Measurements from ENCODE around the gene PSMC3.

PSMC3 gene

GRCh38 chr11:47440054-47440476, 13.8 kb upstream of the PSMC3 start:
- peaks cover 0 to 5% (median 0%) of the 10 kb centered on the region in 3 experiments for H3K27me3 ChIP-seq (ENCODE audit: control insufficient read depth in 3 of 3, insufficient read depth in 3 of 3, low read depth in 1 of 3, low read length in 3 of 3)
- H2BK120ac ChIP-seq (ENCODE audit: low read depth, low read length) = no peak overlapping the region
- H3K9me3 ChIP-seq (replicated peaks in 1 of 2; ENCODE audit: control insufficient read depth in 2 of 2, insufficient read depth in 1 of 2, low read depth in 1 of 2, low read length in 2 of 2) = no peaks in the 10 kb centered on the region
- H3K4me3 ChIP-seq (ENCODE audit: low read length in 2 of 2) = no peak overlapping the region
- H4K91ac ChIP-seq (ENCODE audit: low read depth, low read length, poor library complexity) = no peak overlapping the region
- no peak overlapping the region for H3K4me2 ChIP-seq (ENCODE audit: insufficient read depth, low read length, poor library complexity, severe bottlenecking)
- H3K27ac ChIP-seq (replicated peaks; ENCODE audit: low read length) = no peak overlapping the region
- H3K9ac ChIP-seq (ENCODE audit: low read depth, low read length, poor library complexity) = no peak overlapping the region
- WGBS, 2 donors (ENCODE audit: extremely low coverage in 2 of 2, insufficient read length in 2 of 2, insufficient replicate concordance in 1 of 2) = no CpG with 5 or more reads among the region's 2 CpGs
- H2BK15ac ChIP-seq (ENCODE audit: low read length) = no peak overlapping the region
- H4K8ac ChIP-seq (ENCODE audit: low read depth, low read length) = no peak overlapping the region
- no peak overlapping the region for H2BK5ac ChIP-seq (ENCODE audit: low read length)
- DNase-seq (ENCODE audit: low spot score) = no peak
- H2BK12ac ChIP-seq (ENCODE audit: low read length) = no peak overlapping the region
- H3K18ac ChIP-seq (ENCODE audit: low read length) = no peak overlapping the region
- H3K4ac ChIP-seq (ENCODE audit: low read length) = no peak overlapping the region
- no peaks in the 10 kb centered on the region for H3K79me1 ChIP-seq (ENCODE audit: low read depth, low read length)
- peaks cover 2 to 9% of the 10 kb centered on the region in 2 donors for H3K4me1 ChIP-seq (ENCODE audit: control insufficient read depth in 2 of 2, insufficient read depth in 1 of 2, low read depth in 1 of 2, low read length in 2 of 2)
- H3K36me3 ChIP-seq (replicated peaks in 1 of 2; ENCODE audit: control insufficient read depth in 2 of 2, insufficient read depth in 2 of 2, low read length in 2 of 2) = no peaks in the 10 kb centered on the region
- H3K14ac ChIP-seq (ENCODE audit: low read length) = no peak overlapping the region
- no peak overlapping the region for H2AFZ ChIP-seq (ENCODE audit: low read length)
- H2AK5ac ChIP-seq (ENCODE audit: low read depth, low read length) = no peak overlapping the region
- H3K23ac ChIP-seq (ENCODE audit: low read depth, low read length, poor library complexity) = no peak overlapping the region

GRCh38 chr11:47438721-47439120, 12.5 kb upstream of the PSMC3 start:
- Histone ChIP-seq H3K9me3 (replicated peaks in 1 of 2; ENCODE audit: control insufficient read depth in 2 of 2, insufficient read depth in 1 of 2, low read depth in 1 of 2, low read length in 2 of 2) (no peaks in the 10 kb centered on the region), H3K4me3 (ENCODE audit: low read length in 2 of 2) (no peak overlapping the region), H3K9ac (ENCODE audit: low read depth, low read length, poor library complexity) (peak overlapping the region; percentile 70), H2AFZ (ENCODE audit: low read length) (peak overlapping the region; percentile 22), H3K4me1 (ENCODE audit: control insufficient read depth in 2 of 2, insufficient read depth in 1 of 2, low read depth in 1 of 2, low read length in 2 of 2) (peaks cover 2 to 9% of the 10 kb centered on the region in 2 donors), H3K36me3 (replicated peaks in 1 of 2; ENCODE audit: control insufficient read depth in 2 of 2, insufficient read depth in 2 of 2, low read length in 2 of 2) (no peaks in the 10 kb centered on the region), H3K27ac (replicated peaks; ENCODE audit: low read length) (no peak overlapping the region), H2BK15ac (ENCODE audit: low read length) (no peak overlapping the region), H3K4me2 (ENCODE audit: insufficient read depth, low read length, poor library complexity, severe bottlenecking) (no peak overlapping the region), H4K8ac (ENCODE audit: low read depth, low read length) (no peak overlapping the region), H4K91ac (ENCODE audit: low read depth, low read length, poor library complexity) (no peak overlapping the region), H3K79me1 (ENCODE audit: low read depth, low read length) (no peaks in the 10 kb centered on the region), H3K4ac (ENCODE audit: low read length) (no peak overlapping the region), H3K23ac (ENCODE audit: low read depth, low read length, poor library complexity) (no peak overlapping the region), H2BK5ac (ENCODE audit: low read length) (peak overlapping the region; percentile 6), H2AK5ac (ENCODE audit: low read depth, low read length) (no peak overlapping the region), H2BK120ac (ENCODE audit: low read depth, low read length) (no peak overlapping the region), H3K14ac (ENCODE audit: low read length) (no peak overlapping the region), H3K27me3 (ENCODE audit: control insufficient read depth in 3 of 3, insufficient read depth in 3 of 3, low read depth in 1 of 3, low read length in 3 of 3) (peaks cover 0 to 5% (median 0%) of the 10 kb centered on the region in 3 experiments), H3K18ac (ENCODE audit: low read length) (peak overlapping the region; percentile 71), H2BK12ac (ENCODE audit: low read length) (no peak overlapping the region)
- DNase-seq (ENCODE audit: low spot score) = no peak
- no CpG with 5 or more reads among the region's 18 CpGs for WGBS, 2 donors (ENCODE audit: extremely low coverage in 2 of 2, insufficient read length in 2 of 2, insufficient replicate concordance in 1 of 2)

GRCh38 chr11:47437746-47438418, 11.6 kb upstream of the PSMC3 start:
- no peak overlapping the region for H3K4me2 ChIP-seq (ENCODE audit: insufficient read depth, low read length, poor library complexity, severe bottlenecking)
- peak overlapping the region; percentile 24 for H2AK5ac ChIP-seq (ENCODE audit: low read depth, low read length)
- peak overlapping the region; percentile 5 for H3K9ac ChIP-seq (ENCODE audit: low read depth, low read length, poor library complexity)
- H4K91ac ChIP-seq (ENCODE audit: low read depth, low read length, poor library complexity) = no peak overlapping the region
- no peak overlapping the region for H3K14ac ChIP-seq (ENCODE audit: low read length)
- H2BK15ac ChIP-seq (ENCODE audit: low read length) = no peak overlapping the region
- no peak overlapping the region for H2BK12ac ChIP-seq (ENCODE audit: low read length)
- H3K27me3 ChIP-seq (ENCODE audit: control insufficient read depth in 3 of 3, insufficient read depth in 3 of 3, low read depth in 1 of 3, low read length in 3 of 3) = peaks cover 0 to 4% (median 0%) of the 10 kb centered on the region in 3 experiments
- H3K36me3 ChIP-seq (replicated peaks in 1 of 2; ENCODE audit: control insufficient read depth in 2 of 2, insufficient read depth in 2 of 2, low read length in 2 of 2) = no peaks in the 10 kb centered on the region
- no peak overlapping the region for H3K4me3 ChIP-seq (ENCODE audit: low read length in 2 of 2)
- H3K23ac ChIP-seq (ENCODE audit: low read depth, low read length, poor library complexity) = peak overlapping the region; percentile 15
- H3K27ac ChIP-seq (replicated peaks; ENCODE audit: low read length) = no peak overlapping the region
- H3K9me3 ChIP-seq (replicated peaks in 1 of 2; ENCODE audit: control insufficient read depth in 2 of 2, insufficient read depth in 1 of 2, low read depth in 1 of 2, low read length in 2 of 2) = no peaks in the 10 kb centered on the region
- no peaks in the 10 kb centered on the region for H3K79me1 ChIP-seq (ENCODE audit: low read depth, low read length)
- H4K8ac ChIP-seq (ENCODE audit: low read depth, low read length) = peak overlapping the region; percentile 52
- H2BK120ac ChIP-seq (ENCODE audit: low read depth, low read length) = no peak overlapping the region
- H3K18ac ChIP-seq (ENCODE audit: low read length) = peak overlapping the region; percentile 9
- DNase-seq (ENCODE audit: low spot score) = no peak
- WGBS, 2 donors (ENCODE audit: extremely low coverage in 2 of 2, insufficient read length in 2 of 2, insufficient replicate concordance in 1 of 2) = no CpG with 5 or more reads among the region's 16 CpGs
- H3K4me1 ChIP-seq (ENCODE audit: control insufficient read depth in 2 of 2, insufficient read depth in 1 of 2, low read depth in 1 of 2, low read length in 2 of 2) = peaks cover 2 to 9% of the 10 kb centered on the region in 2 donors
- no peak overlapping the region for H3K4ac ChIP-seq (ENCODE audit: low read length)
- peak overlapping the region; percentile 4 for H2BK5ac ChIP-seq (ENCODE audit: low read length)
- H2AFZ ChIP-seq (ENCODE audit: low read length) = peak overlapping the region; percentile 94

- Histone ChIP-seq H4K91ac (ENCODE audit: low read depth, low read length, poor library complexity) (no peak overlapping the region), H3K79me1 (ENCODE audit: low read depth, low read length) (no peaks in the 10 kb centered on the region), H2BK120ac (ENCODE audit: low read depth, low read length) (no peak overlapping the region), H3K9me3 (replicated peaks in 1 of 2; ENCODE audit: control insufficient read depth in 2 of 2, insufficient read depth in 1 of 2, low read depth in 1 of 2, low read length in 2 of 2) (no peaks in the 10 kb centered on the region), H3K4me2 (ENCODE audit: insufficient read depth, low read length, poor library complexity, severe bottlenecking) (no peak overlapping the region), H2BK12ac (ENCODE audit: low read length) (no peak overlapping the region), H3K27ac (replicated peaks; ENCODE audit: low read length) (no peak overlapping the region), H4K8ac (ENCODE audit: low read depth, low read length) (no peak overlapping the region), H3K27me3 (ENCODE audit: control insufficient read depth in 3 of 3, insufficient read depth in 3 of 3, low read depth in 1 of 3, low read length in 3 of 3) (no peaks in the 10 kb centered on the region), H3K4ac (ENCODE audit: low read length) (no peak overlapping the region), H3K14ac (ENCODE audit: low read length) (no peak overlapping the region), H2BK15ac (ENCODE audit: low read length) (no peak overlapping the region), H2BK5ac (ENCODE audit: low read length) (no peak overlapping the region), H3K9ac (ENCODE audit: low read depth, low read length, poor library complexity) (no peak overlapping the region), H3K4me3 (ENCODE audit: low read length in 2 of 2) (no peak overlapping the region), H3K36me3 (replicated peaks in 1 of 2; ENCODE audit: control insufficient read depth in 2 of 2, insufficient read depth in 2 of 2, low read length in 2 of 2) (no peaks in the 10 kb centered on the region), H3K18ac (ENCODE audit: low read length) (no peak overlapping the region), H3K23ac (ENCODE audit: low read depth, low read length, poor library complexity) (no peak overlapping the region), H2AFZ (ENCODE audit: low read length) (peak overlapping the region; percentile 94), H2AK5ac (ENCODE audit: low read depth, low read length) (no peak overlapping the region), H3K4me1 (ENCODE audit: control insufficient read depth in 2 of 2, insufficient read depth in 1 of 2, low read depth in 1 of 2, low read length in 2 of 2) (peaks cover 2 to 9% of the 10 kb centered on the region in 2 donors)
- no peak for DNase-seq (ENCODE audit: low spot score)
- no CpG with 5 or more reads among the region's 11 CpGs for WGBS, 2 donors (ENCODE audit: extremely low coverage in 2 of 2, insufficient read length in 2 of 2, insufficient replicate concordance in 1 of 2)
These were observed 11.0 kb upstream of the PSMC3 start for GRCh38 chr11:47437218-47437745.
